Testis (tissue), 2 donors: Measurements from ENCODE around the gene CMPK2.

Experiments
- CTCF ChIP-seq, 3 experiments: fragments of 450-650 bp in 2 of 3; fragments of 200-600 bp in 1 of 3; sonication (generic) in 1 of 3; IDR thresholded peaks; one replicate each; pipeline ENCODE4 v1.5.1; 2016 to 2019; ENCODE audit warnings: antibody characterized with exemption in 3 of 3, mild to moderate bottlenecking in 2 of 3, moderate library complexity in 1 of 3
- POLR2A ChIP-seq: fragments of 450-650 bp; IDR thresholded peaks from one replicate; pipeline ENCODE4 v1.6.1; 2017; ENCODE audit warnings: antibody characterized with exemption, mild to moderate bottlenecking, moderate library complexity

- no peak for TF ChIP-seq CTCF (IDR thresholded peaks at IDR 0.05)
- TF ChIP-seq POLR2A: no peak
Measured at GRCh38 chr2:6806604-6807003, 59.1 kb downstream of the CMPK2 start.
